ENCODE measurements around the gene ZMYND19.

The ZMYND19 gene

GRCh38 chr9:137544176-137544760 lies 46.0 kb downstream of the ZMYND19 start:
- no peaks in the 10 kb centered on the region for H4K20me1 ChIP-seq (ENCODE audit: control insufficient read depth, insufficient read depth, low read depth, low read length)
- H3K4me1 ChIP-seq (ENCODE audit: control insufficient read depth, low read length) = peaks cover 75% of the 10 kb centered on the region
- H3F3A ChIP-seq (ENCODE audit: control insufficient read depth, insufficient read depth) = peaks cover 4% of the 10 kb centered on the region; the same call in 1 of the 2 replicates
- no peaks in the 10 kb centered on the region for H3K36me3 ChIP-seq (ENCODE audit: control insufficient read depth, low read length)
- H3K27me3 ChIP-seq (ENCODE audit: control insufficient read depth, low read length) = no peaks in the 10 kb centered on the region
- H3K4me2 ChIP-seq (ENCODE audit: low read length) = no peak overlapping the region
- H3K79me2 ChIP-seq (ENCODE audit: control insufficient read depth, low read length) = peaks cover 13% of the 10 kb centered on the region
- TF ChIP-seq, protein P1, sequence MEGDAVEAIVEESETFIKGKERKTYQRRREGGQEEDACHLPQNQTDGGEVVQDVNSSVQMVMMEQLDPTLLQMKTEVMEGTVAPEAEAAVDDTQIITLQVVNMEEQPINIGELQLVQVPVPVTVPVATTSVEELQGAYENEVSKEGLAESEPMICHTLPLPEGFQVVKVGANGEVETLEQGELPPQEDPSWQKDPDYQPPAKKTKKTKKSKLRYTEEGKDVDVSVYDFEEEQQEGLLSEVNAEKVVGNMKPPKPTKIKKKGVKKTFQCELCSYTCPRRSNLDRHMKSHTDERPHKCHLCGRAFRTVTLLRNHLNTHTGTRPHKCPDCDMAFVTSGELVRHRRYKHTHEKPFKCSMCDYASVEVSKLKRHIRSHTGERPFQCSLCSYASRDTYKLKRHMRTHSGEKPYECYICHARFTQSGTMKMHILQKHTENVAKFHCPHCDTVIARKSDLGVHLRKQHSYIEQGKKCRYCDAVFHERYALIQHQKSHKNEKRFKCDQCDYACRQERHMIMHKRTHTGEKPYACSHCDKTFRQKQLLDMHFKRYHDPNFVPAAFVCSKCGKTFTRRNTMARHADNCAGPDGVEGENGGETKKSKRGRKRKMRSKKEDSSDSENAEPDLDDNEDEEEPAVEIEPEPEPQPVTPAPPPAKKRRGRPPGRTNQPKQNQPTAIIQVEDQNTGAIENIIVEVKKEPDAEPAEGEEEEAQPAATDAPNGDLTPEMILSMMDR (IDR thresholded peaks at IDR 0.05; ENCODE audit: low read depth, low read length, poor library complexity, severe bottlenecking) = no peak
- TF ChIP-seq EZH2phosphoT487 (IDR thresholded peaks at IDR 0.05; ENCODE audit: borderline replicate concordance, low read length) = no peak
- no peak overlapping the region for H3K27ac ChIP-seq (ENCODE audit: low read depth, low read length)
- H3K9me2 ChIP-seq (replicated peaks; ENCODE audit: control insufficient read depth, low read length) = no peaks in the 10 kb centered on the region
- no peaks in the 10 kb centered on the region for H3K9me3 ChIP-seq (ENCODE audit: control insufficient read depth, insufficient read depth, low read length)
- no peak overlapping the region for H3K4me3 ChIP-seq (ENCODE audit: low read length)

- Histone ChIP-seq H3K27me3 (ENCODE audit: control insufficient read depth, low read length) (no peaks in the 10 kb centered on the region), H3F3A (ENCODE audit: control insufficient read depth, insufficient read depth) (peaks cover 6% of the 10 kb centered on the region; the same call in 1 of the 2 replicates), H3K4me1 (ENCODE audit: control insufficient read depth, low read length) (peaks cover 72% of the 10 kb centered on the region), H3K27ac (ENCODE audit: low read depth, low read length) (no peak overlapping the region), H3K4me2 (ENCODE audit: low read length) (no peak overlapping the region), H3K9me2 (replicated peaks; ENCODE audit: control insufficient read depth, low read length) (no peaks in the 10 kb centered on the region), H3K4me3 (ENCODE audit: low read length) (no peak overlapping the region), H3K79me2 (ENCODE audit: control insufficient read depth, low read length) (peaks cover 13% of the 10 kb centered on the region), H4K20me1 (ENCODE audit: control insufficient read depth, insufficient read depth, low read depth, low read length) (no peaks in the 10 kb centered on the region), H3K9me3 (ENCODE audit: control insufficient read depth, insufficient read depth, low read length) (no peaks in the 10 kb centered on the region), H3K36me3 (ENCODE audit: control insufficient read depth, low read length) (peaks cover 2% of the 10 kb centered on the region)
- TF ChIP-seq, protein P1 (IDR thresholded peaks at IDR 0.05; ENCODE audit: low read depth, low read length, poor library complexity, severe bottlenecking) = no peak
Measured at GRCh38 chr9:137543237-137543963, 46.9 kb downstream of the ZMYND19 start.

DNA sequence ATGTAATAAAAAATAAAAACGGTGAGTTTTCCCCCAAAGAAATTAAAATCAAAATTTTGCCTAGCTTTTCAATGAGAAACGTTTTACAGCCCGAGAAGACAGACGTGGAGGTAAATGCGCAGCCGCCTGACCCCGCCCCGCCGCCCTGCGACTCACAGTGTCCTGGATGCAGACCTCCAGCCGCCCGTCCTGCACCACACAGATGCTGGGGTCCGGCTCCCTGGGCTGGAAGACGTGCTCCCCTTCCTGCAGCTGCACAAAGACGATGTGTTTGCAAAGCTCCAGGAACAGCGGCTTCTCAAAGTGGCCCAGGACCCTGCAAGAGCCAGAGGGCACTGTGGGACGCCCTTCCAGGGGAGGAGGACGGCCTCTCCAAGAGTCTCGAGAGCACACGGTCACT lies 47.8 kb downstream of the ZMYND19 start:
- Histone ChIP-seq H3K9me2 (replicated peaks; ENCODE audit: control insufficient read depth, low read length) (no peaks in the 10 kb centered on the region), H3K27me3 (ENCODE audit: control insufficient read depth, low read length) (no peaks in the 10 kb centered on the region), H3K27ac (ENCODE audit: low read depth, low read length) (no peak overlapping the region; the same call in 1 of the 2 replicates), H3K4me3 (ENCODE audit: low read length) (no peak overlapping the region), H3K9me3 (ENCODE audit: control insufficient read depth, insufficient read depth, low read length) (no peaks in the 10 kb centered on the region), H3K4me1 (ENCODE audit: control insufficient read depth, low read length) (peaks cover 72% of the 10 kb centered on the region), H4K20me1 (ENCODE audit: control insufficient read depth, insufficient read depth, low read depth, low read length) (no peaks in the 10 kb centered on the region), H3K4me2 (ENCODE audit: low read length) (no peak overlapping the region), H3K36me3 (ENCODE audit: control insufficient read depth, low read length) (peaks cover 11% of the 10 kb centered on the region), H3K79me2 (ENCODE audit: control insufficient read depth, low read length) (peaks cover 6% of the 10 kb centered on the region), H3F3A (ENCODE audit: control insufficient read depth, insufficient read depth) (peaks cover 12% of the 10 kb centered on the region)
- TF ChIP-seq, protein P1 (IDR thresholded peaks at IDR 0.05; ENCODE audit: low read depth, low read length, poor library complexity, severe bottlenecking) = no peak
- no peak for TF ChIP-seq EZH2phosphoT487 (IDR thresholded peaks at IDR 0.05; ENCODE audit: borderline replicate concordance, low read length)
